ENCODE results near the gene IFT20. TPM values are rescaled to one million over a fixed set of nuclear protein-coding genes. Genes with fewer than 3 reads are reported as not detected.

Gene IFT20
- polyA plus RNA-seq, 2 of the 4 experiments (the other 2 are of a cell fraction) = 56.8 to 72.1 TPM

DNA sequence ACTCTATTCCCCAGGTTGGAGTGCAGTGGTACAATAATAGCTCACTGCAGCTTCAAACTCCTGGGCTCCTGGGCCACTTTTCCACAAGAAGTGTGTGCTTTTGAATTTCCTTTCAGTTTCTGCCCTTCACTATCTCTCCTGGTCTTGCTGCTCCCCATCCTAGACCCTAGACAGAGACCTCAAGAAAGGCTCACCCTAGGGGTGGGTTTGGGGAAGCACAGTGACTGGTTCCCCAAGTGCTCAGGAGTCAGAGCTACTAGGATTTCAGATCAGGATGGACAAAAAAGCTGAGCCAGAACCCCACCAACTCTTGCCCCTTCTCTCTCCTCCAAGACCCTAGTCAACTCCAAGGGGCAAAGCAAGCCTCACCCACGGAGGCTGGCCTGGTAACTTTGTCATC, 31.3 kb upstream of the IFT20 start:
- WGBS (ENCODE audit: missing lambda C conversion rate) = 60% methylated on average over 1 of the region's 1 CpG
- Histone ChIP-seq H3K4me1 (peaks cover 20% of the 10 kb centered on the region), H3K27ac (no peak overlapping the region), H3K9me3 (no peaks in the 10 kb centered on the region), H3K4me3 (no peak overlapping the region), H3K4me2 (no peak overlapping the region)
- peak in 1 of 2 experiments; percentile 39 for DNase-seq (ENCODE audit: low read depth in 1 of 2, low spot score in 1 of 2)
- TF ChIP-seq NFE2L2 (conservative IDR thresholded peaks at IDR 0.05; ENCODE audit: low read length) = no peak
- TF ChIP-seq, protein P1, sequence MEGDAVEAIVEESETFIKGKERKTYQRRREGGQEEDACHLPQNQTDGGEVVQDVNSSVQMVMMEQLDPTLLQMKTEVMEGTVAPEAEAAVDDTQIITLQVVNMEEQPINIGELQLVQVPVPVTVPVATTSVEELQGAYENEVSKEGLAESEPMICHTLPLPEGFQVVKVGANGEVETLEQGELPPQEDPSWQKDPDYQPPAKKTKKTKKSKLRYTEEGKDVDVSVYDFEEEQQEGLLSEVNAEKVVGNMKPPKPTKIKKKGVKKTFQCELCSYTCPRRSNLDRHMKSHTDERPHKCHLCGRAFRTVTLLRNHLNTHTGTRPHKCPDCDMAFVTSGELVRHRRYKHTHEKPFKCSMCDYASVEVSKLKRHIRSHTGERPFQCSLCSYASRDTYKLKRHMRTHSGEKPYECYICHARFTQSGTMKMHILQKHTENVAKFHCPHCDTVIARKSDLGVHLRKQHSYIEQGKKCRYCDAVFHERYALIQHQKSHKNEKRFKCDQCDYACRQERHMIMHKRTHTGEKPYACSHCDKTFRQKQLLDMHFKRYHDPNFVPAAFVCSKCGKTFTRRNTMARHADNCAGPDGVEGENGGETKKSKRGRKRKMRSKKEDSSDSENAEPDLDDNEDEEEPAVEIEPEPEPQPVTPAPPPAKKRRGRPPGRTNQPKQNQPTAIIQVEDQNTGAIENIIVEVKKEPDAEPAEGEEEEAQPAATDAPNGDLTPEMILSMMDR (IDR thresholded peaks at IDR 0.05) = 0 out of 3 replicates have a peak, but pooled peaks have one; percentile 7
- ChIA-PET POLR2A (interaction anchor here (0.8 to 2.3 kb wide), 2 partner anchors 9 to 31 kb away, joined by 3 to 27 read pairs; partner anchors contain the start of genes POLDIP2 and TNFAIP1), CTCF (interaction anchor here (0.8 to 5.5 kb wide), 6 partner anchors 9 to 115 kb away, joined by 3 to 27 read pairs (median 4); partner anchors contain the start of genes IFT20, POLDIP2 and TNFAIP1)
- no peak for FAIRE-seq
- ATAC-seq = no peak

GRCh38 chr17:28365487-28365886, 30.2 kb upstream of the IFT20 start:
- TF ChIP-seq HOXB5 (CRISPR knock-in tag; IDR thresholded peaks at IDR 0.05) (no peak), EHF (CRISPR knock-in tag; IDR thresholded peaks at IDR 0.05) (no peak), MYC (IDR thresholded peaks at IDR 0.05; ENCODE audit: borderline replicate concordance, low read length) (no peak), CBX2 (IDR thresholded peaks at IDR 0.05; ENCODE audit: borderline replicate concordance, low read depth) (no peak), HMGXB4 (CRISPR knock-in tag; IDR thresholded peaks at IDR 0.05; ENCODE audit: borderline replicate concordance) (no peak), MAFK (IDR thresholded peaks at IDR 0.05; ENCODE audit: partially characterized antibody) (no peak), RNF2 (IDR thresholded peaks at IDR 0.05; ENCODE audit: borderline replicate concordance, low read depth) (no peak), HDAC2 (IDR thresholded peaks at IDR 0.05) (no peak), ZNF302 (CRISPR knock-in tag; IDR thresholded peaks at IDR 0.05) (no peak)
- Histone ChIP-seq H3K27ac (no peak overlapping the region), H3K4me2 (no peak overlapping the region), H3K4me3 (no peak overlapping the region), H3K4me1 (peaks cover 13% of the 10 kb centered on the region), H3K9me3 (no peaks in the 10 kb centered on the region)
- DNase-seq (ENCODE audit: low read depth in 1 of 2, low spot score in 1 of 2) (no peak), FAIRE-seq (no peak), ATAC-seq (no peak)
- ChIA-PET POLR2A (interaction anchor here (1.5 to 2.3 kb wide), 2 partner anchors 8 to 29 kb away, joined by 3 to 27 read pairs; partner anchors contain the start of gene POLDIP2), CTCF (interaction anchor here (0.8 to 5.5 kb wide), 2 partner anchors 8 to 51 kb away, joined by 3 to 27 read pairs; partner anchors contain the start of gene POLDIP2)
- WGBS (ENCODE audit: missing lambda C conversion rate) = 87% methylated on average over 3 of the region's 3 CpGs

DNA sequence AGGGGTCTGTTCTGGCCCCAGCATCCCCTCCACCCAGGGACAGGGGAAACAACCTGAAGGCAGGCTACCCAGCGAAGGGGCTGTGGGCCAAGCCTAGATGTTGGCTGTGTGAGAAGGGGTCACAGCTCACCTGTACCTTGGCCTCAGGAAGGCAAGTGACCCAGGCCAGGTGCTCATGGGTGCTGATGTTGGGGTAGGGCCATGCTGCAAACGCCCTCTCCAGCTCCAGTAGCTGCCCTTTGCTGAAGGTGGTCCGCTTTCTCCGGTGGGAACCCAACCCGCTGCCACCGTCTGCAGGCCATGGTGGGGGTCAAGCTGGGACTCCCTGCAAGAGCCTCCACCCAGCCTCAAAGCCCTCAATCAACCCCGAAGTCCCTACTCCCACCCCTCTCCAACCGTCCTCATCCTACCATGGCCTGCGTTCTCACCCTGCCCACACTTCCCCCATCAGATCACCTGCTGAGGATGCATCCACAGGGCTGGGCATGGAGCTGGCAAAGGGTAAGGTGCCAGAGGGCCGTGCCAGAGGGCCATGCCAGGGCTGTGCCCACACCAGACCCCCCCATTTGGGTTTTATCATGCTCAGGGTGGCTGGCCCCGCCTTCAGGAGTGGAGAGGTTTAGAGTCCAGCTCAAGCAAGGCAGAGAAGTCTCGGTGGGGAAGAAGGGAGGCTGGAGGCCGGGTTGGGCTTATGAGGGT, 29.5 kb upstream of the IFT20 start, which contains the start of gene SEBOX:
SEBOX (minus strand) TSS at position 535 of the 699 bp plus-strand sequence; CDS start at position 487, 48 bp downstream.
- WGBS (ENCODE audit: missing lambda C conversion rate) = 91% methylated on average over 12 of the region's 13 CpGs
- Histone ChIP-seq H3K4me2 (no peak within 1 kb of the TSS), H3K4me3 (no peak within 1 kb of the TSS), H3K27ac (no peak within 1 kb of the TSS), H3K9me3 (no peaks in the 10 kb centered on the region), H3K4me1 (peaks cover 6% of the 10 kb centered on the region)
- no peak for TF ChIP-seq KDM5A (IDR thresholded peaks at IDR 0.05)
- no peak for TF ChIP-seq JUNB (IDR thresholded peaks at IDR 0.05)
- no peak for FAIRE-seq
- DNase-seq (ENCODE audit: low read depth in 1 of 2, low spot score in 1 of 2) = no peak
- CTCF ChIA-PET = interaction anchor here (0.8 to 1.3 kb wide), 2 partner anchors 49 to 52 kb away, joined by 3 read pairs; no protein-coding TSS in a partner anchor
- POLR2A ChIA-PET = interaction anchor here (1.5 kb wide), 1 partner anchor 28 kb away, joined by 3 read pairs; no protein-coding TSS in a partner anchor
- ATAC-seq = no peak
